SKM-1 (cell line): ENCODE measurements around the gene TRAP1.

Experiments used
- DNase-seq: peaks from one replicate; lab custom pipeline; 2025; ENCODE audit not compliant: unreplicated experiment; lab: John Stamatoyannopoulos, UW

Gene TRAP1

DNA sequence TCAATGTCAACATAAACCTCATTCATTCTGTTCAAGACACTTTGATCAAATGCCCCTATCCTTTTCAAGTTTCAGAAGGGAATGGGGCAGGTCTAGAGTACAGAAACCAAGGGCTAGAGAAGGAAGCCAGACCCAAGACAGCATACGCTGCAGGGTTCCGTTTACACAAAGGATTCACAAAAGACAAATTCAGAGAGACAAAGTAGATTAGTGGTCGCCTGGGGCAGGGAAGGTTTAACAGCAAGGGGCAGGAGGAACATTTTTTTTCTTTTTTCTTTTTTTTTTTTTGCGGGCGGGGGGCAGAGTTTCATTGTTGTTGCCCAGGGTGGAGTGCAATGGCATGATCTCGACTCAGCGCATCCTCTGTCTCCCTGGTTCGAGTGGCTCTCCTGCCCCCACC, 19.9 kb upstream of the TRAP1 start:
- DNase-seq, result no peak

DNA sequence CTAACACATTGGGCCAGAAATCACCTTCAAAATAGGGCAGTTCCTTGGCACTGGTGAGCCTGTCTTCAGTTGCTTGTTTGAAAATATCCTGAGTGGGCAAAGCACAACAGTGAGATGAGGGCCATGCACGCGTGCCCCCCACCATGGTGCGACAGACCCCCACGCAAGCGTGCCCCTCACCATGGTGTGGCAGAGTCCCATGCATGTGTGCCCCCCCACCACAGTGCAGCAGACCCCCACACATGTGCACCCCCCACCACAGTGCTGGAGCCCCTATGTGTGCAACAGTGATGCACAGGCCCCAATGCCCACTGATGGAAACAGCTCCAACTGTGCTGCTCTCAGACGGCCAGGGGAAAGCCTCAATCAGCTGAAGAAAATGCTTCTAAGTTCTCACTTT, 18.8 kb upstream of the TRAP1 start:
- DNase-seq, result no peak

DNA sequence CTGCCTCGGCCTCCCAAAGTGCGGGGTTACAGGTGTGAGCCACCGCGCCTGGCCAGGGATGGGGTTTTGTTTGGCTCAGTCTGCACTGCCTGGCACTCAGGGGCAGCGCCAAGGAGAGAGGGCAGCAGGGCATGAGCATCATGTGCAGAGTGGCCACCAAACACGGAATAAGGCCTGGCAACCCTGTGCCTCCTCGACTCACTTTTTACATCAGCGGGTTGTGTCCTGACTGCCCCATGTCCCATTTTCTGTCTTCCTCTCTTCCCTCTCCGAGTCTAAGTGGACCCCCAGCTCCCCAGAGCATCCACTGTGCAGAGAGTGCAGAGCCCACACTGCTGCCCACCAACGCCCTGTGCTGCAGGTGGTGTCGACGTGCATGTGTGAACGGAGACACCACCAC, 18.2 kb upstream of the TRAP1 start:
- DNase-seq, result no peak

DNA sequence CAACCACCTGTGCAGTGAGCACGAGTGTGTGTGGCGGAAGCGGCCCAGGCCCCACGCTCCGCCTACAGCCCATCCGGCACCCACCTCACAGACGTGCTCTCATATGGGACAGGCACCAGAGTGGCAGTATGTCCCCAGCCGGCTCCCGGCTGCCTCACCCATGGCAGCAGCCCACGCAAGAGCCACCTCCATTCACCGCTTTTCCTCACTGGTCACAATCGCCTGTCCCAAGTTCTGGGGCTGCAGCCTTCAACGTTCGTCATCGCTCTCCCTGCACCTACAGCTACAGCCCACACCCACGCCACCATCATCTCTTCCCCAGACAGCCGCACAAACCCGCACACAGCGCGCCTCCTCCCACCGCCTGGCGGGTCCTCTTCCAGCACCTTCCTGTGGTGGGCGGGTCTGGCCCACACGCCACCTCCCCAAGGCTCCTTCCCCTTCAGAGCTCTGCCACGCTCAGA, 17.5 kb upstream of the TRAP1 start:
- no peak for DNase-seq

DNA sequence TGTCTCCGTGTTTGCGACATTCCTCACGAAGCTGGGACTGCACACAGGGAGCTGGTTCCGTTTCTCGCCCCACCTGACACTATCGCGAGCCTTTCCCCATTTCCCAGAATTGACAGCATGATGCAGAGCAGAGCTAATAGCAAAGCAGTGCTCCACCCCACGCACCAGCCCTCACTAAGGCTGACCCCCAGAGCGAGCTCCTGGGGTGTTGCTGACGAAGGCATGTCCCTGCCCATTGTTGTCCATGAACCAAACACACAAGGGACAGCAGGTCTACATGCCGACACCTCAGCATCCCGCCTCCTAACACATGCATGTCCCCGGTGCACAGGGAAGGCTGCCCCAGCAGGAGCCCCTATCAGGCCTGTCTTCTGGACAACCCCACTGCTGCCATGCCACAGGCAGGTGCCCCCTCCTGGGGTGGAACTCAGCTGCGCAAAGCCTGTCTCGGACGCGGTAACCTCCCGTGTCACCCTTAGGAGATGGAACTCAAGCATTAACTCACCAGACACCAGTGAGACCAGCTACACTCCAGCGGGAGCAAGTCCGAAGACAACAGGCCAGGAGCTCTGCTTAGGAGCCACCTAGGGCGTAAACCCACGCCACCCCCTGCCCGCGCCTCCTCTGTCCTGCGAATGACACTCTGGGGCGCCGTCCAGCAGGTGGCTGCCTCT, 16.9 kb upstream of the TRAP1 start:
- no peak for DNase-seq

DNA sequence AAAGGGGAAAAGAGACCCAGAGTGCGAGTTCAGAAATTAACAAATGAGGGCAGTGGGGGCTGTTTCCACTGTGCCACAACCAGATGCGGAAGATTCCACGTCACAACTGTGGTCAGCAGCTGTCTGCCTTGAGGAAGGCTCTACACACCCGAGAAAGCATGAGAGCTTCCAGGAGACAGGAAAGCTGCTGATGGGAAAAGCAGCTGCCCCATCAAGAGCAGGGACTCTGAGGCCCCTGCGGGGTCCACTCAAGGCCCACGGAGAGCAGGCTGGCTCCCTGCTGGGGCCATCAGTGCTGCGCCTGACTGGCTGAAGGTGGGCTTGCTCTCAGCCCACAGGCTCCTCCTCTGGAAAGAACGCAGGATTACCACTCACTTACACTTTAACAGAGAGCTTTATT, 14.8 kb upstream of the TRAP1 start:
- no peak for DNase-seq

DNA sequence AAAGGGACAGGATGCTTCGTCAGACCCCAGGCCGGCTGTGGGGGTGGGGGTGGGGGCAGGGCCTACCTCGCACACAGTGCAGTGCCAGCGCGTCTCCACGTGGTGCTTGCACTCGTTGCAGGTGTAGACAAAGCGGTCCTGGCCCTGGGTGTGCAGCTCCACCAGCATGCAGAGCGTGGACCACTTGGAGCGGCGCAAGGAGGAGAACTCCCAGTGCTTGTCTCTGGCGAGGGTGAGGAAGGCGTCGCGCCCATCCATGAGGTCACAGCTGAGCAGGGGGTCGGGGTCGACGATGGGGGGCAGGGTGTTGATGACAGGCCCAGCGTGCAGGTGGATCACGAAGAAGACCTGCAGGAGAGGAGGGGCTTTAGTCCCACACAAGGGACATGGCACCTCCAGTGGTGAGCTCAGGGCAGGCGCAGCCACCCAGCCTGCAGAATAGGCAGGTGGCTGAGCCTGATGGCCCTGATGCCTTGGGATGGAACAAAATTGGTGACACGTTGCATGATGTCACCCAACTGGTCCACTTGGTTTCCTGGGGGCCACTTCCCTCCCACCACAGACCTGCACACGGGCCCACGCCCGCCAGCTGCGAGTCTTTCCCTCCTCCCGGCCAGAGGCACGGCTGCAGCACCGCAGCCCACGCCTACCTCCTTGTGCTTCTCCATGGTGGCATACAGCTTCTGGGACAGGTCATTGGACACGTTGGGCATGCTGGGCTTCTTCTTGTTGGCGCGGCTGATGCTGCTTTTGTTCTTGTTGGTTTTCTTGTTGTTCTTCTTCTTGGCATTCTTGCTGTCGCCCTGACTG, 14.0 kb upstream of the TRAP1 start:
- DNase-seq, result no peak

DNA sequence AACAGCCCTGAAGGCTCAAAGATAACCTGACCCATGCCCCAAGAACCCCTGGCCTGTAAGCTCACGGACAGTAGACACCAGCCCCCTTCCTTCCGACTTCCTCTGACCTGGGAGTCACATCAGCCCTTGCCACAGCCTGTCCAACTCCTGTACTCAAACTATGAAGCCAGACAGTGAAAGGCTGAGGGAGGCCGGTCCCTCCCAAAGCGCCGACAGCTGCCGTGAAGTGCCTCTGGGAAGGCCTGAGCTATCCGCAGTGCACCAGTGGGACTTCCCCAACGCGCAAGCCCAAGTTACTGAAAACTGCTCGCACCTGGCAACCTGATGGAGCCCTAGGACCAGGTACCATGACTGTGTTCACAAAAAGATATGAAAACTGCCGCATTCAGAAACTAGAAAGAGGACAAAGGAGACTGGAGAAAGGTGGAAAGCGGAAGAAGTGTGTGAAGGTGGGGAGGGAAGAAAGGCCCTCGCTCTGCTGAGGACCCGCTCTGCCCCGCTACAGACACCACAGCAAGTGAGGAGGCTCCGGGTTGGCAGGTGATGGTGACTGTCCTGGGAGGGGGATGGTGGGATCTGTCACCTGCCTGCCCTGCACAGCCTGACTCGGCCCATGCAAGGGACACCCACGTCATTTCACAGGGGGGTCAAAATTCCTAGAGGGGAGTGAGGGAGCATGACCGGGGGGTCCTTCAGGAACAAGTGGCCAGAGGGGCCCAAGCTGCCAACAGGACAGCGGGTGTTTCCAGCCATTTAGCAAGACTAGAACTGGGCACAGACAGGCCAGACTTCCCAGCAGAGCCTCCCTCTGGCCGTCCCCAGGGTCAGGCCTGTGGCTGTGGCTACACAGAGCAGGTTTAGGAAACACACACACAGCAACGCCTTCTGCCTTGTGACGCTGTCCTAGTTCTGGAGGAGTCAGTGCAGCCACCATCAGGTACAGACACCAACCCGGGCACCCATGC, 13.1 kb upstream of the TRAP1 start:
- DNase-seq, result no peak

DNA sequence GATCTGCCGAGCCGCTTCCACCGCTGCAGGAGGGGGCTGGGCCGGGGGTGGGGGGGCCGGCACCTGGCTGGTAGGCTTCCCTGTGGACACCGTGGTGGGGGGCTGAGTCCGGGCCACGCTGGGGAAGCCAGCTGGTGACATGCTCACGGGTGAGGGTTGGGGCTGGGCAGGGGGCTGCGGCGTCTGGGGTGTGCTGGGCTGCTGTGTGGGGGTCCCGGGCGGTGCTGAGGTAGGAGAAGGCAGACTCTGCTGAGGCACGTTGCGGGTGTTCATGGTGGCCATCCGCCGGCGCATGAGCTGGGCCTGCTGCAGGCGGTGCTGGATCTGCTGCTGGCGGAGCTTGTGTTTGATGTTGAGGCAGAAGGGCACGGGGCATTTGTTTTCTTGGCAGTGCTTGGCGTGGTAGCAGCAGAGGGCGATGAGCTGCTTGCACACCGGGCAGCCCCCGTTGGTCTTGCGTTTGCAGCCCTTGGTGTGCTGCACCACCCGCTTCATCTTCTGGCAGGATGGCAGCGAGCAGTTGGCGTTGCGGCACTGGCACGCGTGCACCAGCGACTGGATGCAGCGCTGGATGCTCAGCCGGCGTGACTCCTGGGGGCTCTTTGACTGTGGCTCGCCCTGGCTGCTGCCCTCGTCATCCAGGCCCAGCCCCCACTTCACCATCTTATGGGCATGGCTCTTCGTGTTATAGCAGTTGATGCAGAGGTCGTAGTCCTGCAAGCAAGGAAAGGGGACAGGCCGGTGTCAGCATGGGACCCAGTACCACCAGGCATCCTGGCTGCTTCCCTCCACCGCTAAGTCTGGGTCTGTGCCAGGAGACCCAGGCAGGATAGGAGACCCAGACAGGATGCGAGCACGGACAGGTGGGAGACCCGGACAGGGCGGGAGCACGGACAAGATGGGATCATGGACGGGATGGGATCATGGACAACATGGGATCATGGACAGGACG, 12.1 kb upstream of the TRAP1 start:
- no peak for DNase-seq

DNA sequence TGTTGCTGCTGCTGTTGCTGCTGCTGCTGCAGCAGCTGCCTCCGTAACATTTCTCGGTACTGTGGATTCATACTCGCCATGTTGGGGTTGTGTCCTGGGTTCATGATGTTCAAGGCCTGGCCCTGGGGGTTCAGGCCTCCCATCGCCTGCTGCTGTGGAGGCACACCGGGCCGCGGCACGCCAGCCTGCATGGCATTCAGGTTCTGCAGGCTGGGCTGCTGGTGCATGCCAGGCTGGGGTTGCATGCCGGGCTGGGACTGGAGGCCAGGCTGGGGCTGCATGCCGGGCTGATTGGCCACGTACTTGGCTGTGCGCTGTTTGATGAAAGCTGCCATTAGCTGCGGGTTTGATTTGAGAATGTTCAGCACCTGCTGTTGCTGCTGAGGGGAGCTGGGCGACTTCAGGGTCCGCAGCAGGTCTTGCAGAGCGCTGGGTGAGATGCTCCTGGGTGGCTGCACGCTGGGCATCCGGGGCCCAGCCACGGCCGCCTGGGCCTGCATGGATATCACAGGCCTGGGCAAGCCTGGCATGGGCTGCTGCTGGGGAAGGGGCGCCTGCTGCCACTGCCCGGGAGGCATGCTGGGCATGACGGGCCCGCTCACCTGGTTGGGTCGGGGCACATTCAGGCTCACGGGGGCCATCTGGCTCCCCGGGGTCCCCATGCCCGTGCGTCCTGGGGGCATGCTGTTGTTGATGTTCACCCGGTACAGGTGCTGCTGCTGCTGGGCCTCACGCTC, 11.3 kb upstream of the TRAP1 start:
- no peak for DNase-seq

DNA sequence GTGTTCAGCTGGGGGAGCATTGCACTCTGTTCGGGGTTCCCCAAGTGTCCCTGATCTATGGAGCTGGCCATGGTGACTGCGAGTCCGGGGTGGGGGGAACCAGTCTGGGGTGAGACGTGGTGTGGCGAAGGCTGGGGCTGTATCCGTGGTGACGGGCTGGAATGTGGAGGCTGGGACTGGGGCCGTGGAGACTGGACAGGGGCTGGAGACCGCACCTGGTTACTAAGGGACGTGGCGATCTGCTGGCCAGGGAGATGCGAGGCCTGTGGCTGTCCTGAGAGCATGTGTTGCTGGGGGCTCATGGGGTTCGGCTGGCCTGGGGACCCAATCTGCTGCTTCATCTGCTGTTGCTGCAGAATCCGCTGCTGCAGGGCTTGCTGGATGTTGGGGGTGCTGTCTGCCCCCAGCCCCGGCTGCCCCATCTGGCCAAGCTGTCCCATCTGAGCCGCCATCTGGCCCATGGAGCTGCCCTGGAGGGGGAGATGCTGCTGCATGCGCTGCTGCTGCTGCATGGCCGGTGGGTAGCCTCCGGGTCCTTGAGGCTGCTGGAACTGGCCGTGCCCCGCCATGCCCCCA, 10.6 kb upstream of the TRAP1 start:
- no peak for DNase-seq

DNA sequence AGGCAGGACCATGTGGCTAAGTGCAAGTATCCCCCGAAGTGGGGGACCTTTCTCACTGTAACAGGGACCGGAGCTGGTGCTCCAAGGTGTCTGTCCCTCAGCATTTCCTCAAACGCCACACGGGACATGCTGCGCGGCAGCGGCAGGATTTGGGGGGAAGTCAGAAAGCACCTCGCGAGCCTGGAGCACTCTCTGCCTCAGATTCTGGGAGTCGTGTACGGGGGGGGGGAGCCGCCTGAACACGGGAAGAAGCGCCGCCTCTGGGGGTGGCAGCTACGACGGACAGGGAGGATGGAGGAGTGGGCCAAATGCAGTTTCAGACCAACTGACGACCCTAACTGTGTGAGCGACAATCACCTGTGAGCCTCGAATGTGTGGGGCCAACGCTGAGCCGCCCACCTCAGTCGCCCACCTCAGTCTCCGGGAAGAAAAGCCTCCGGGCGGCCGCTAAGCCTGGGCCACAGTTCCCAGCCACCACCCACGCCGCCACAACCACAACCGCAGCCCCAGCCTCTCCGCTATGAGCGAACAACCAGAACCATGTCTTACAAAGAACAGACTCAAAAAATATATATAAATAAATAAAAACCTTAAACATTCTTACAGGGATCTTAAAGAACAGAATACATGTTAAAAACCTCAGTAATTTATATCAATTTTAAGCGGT, 8.8 kb upstream of the TRAP1 start:
- DNase-seq, result no peak

DNA sequence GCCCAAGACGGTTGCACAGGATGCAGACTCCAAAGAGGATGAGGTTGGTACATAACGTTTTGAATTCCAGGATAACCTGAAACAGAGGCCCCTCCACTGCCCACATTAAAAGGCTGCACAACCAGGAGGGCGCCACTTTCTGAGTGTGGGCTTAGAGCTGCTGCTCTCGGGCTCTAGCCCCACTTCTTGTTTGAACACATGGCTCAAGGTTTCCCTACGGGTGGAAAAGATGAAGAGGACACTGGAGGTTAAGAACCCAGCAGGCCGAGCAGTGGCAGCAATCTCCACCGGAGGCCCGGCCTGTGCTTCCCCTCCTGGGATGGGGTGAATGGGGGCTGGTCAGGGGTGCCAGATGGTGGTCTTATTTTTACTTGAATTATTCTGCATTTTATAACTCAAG, 8.0 kb upstream of the TRAP1 start:
- no peak for DNase-seq

DNA sequence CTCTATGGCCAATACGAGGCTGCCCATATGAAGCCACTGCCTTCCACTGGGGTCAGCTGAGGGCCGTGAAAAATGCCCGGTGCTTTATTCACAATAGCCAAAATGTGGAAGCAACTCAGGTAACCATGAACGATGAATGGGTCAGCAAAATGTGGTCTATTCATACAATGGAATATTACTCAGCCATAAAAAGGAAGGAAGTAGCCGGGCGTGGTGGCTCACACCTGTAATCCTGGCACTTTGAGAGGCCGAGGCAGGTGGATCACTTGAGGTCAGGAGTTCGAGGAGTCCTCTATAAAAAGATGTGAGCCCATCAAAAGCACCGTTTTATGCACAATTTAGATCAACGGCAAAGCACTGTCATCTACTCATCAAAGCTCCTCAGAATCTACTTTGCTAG, 5.2 kb upstream of the TRAP1 start:
- DNase-seq, result no peak

DNA sequence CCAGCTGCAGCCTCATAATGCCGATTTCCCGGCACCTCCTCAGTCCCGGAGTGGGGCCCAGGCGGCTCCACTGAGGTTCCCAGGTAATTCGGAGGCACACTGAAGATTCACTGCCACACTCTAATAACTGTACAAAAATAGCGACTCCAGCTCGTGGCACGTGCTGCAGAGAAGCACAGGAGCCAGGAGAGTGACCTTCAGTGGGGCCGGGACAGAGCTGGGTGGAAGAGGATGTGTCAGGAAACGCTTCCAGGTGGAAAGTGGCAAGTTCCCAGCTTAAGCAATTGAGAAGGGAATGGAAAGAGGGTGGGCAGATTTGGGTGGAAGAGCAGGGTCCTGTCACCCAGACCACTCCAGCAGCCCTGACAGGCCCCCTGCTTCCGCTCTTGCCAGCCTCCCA, 3.1 kb upstream of the TRAP1 start:
- no peak for DNase-seq

DNA sequence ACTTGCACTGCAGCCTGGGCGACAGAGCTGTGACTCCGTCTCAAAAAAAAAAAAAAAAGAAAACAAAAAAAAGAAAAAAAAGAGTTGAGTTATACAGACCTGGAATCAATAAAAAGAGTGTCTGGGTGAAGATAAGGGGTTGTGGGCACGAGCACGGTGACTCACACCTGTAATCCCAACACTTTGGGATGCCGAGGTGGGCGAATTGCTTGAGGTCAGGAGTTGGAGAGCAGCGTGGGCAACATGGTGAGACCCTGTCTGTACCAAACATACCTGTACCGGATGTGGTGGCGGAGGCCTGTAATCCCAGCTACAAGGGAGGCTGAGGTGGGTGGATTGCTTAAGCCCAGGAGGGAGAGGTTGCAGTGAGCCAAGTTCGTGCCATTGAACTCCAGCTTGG, 1.3 kb upstream of the TRAP1 start:
- no peak for DNase-seq

DNA sequence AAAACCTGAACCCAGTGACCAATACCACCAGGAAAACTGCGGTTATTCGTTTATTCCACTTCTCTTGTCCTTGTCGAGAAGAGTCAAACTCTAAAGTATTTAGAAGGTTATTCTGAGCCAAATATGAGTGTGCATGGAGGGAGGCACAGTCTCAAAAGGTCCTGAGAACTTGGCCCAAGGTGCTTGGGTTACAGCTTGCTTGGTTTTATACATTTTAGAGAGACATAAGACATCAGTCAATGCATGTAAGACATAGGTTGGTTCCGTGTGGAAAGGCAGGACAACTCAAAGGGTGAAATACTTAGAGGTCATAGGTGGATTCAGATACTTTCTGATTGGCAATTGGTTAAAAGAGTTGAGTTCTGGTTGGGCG, 681 bp upstream of the TRAP1 start:
- DNase-seq, result no peak

DNA sequence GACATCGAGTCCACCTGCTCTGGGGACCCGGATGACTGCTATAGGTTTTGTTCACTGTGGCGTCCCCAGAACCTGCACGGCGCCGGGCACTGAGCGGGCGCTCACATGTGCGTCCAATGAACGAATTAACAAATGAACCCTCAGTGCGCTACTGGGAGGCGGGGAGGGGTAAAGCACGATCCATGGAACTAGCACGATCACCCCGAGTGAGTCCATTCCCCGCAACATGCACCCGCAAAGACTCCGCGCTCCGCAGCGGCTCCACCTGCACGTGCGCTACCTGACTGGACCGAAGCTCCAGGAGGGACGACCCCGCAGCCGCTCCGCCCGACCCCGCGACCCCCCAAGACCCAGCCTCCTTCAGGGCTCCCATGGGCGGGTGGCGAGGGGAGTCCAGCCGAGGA, 491 bp downstream of the TRAP1 start:
- DNase-seq, result no peak

DNA sequence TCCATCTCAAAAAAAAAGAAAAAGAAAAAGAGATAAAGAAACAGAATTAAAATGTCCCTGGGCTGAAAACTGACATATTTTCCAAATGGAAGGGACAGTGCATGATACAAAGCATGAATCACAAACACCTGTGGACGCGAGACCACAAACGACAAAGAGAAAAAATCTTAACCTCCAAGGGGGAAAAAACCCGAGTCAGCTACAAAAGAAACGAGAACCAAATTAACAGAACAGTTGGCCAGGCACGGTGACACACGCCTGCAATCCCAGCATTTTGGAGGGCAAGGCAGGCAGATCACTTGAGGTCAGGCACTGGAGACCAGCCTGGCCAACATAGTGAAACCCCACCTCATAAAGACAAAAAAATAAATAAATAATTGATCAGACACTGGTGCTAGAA, 1.9 kb downstream of the TRAP1 start:
- no peak for DNase-seq
